Small intestine (tissue), 7 donors: ENCODE results near the gene A4GALT. TPM values are rescaled to one million over a fixed set of nuclear protein-coding genes. Genes with fewer than 3 reads are reported as not detected.

Experiments used
- DNase-seq, 2 donors: peaks; one replicate each; pipeline versions ENCODE4 v3.0.0 to v3.0.0-alpha.2; 2013
- FAIRE-seq: peaks from 2 replicates; lab custom pipeline; 2012; peaks lifted over from hg19 to GRCh38; lab: Jason Lieb, UNC
- H3K27ac ChIP-seq, 3 donors: one replicate each; pipeline ENCODE4 v1.5.1; 2013; ENCODE audit warnings: low read length in 2 of 3, mild to moderate bottlenecking in 2 of 3, control low read depth in 1 of 3, inconsistent platforms in 1 of 3, low read depth in 1 of 3, moderate library complexity in 1 of 3
- H3K27me3 ChIP-seq, 3 donors: one replicate each; pipeline ENCODE4 v1.6.1; 2013; ENCODE audit warnings: low read length in 3 of 3, inconsistent platforms in 1 of 3; ENCODE audit not compliant: control insufficient read depth in 3 of 3, insufficient read depth in 3 of 3
- H3K36me3 ChIP-seq, 3 donors: one replicate each; pipeline ENCODE4 v1.6.1; 2013; ENCODE audit warnings: low read length in 3 of 3, inconsistent platforms in 1 of 3, low read depth in 1 of 3, mild to moderate bottlenecking in 1 of 3, moderate library complexity in 1 of 3; ENCODE audit not compliant: control insufficient read depth in 3 of 3, insufficient read depth in 2 of 3
- H3K4me1 ChIP-seq, 3 donors: one replicate each; pipeline ENCODE4 v1.6.1; 2013; ENCODE audit warnings: low read length in 2 of 3, inconsistent platforms in 1 of 3, low read depth in 1 of 3, mild to moderate bottlenecking in 1 of 3, moderate library complexity in 1 of 3; ENCODE audit not compliant: control insufficient read depth in 3 of 3, insufficient read depth in 2 of 3
- H3K4me3 ChIP-seq, 3 donors: one replicate each; pipeline ENCODE4 v1.5.1; 2013; ENCODE audit warnings: low read length in 3 of 3, control low read depth in 1 of 3, inconsistent platforms in 1 of 3, low read depth in 1 of 3, mild to moderate bottlenecking in 1 of 3, moderate library complexity in 1 of 3
- H3K9me3 ChIP-seq, 2 donors: one replicate each; pipeline ENCODE4 v1.6.1; 2013; ENCODE audit warnings: low read depth in 1 of 2, low read length in 1 of 2; ENCODE audit not compliant: control insufficient read depth in 2 of 2, insufficient read depth in 1 of 2
- WGBS, 3 donors: extraction: QIAGEN DNeasy Blood & Tissue Kit; methylation state at CpG; one replicate each; pipeline ENCODE4 v1.1.7; 2013; 5-methylcytosine and 5-hydroxymethylcytosine counted together
- polyA plus RNA-seq, 4 donors: library from polyadenylated mRNA; stranded (reverse) in 3 of 4; unstranded in 1 of 4; fragments of 200-250 nt in 3 of 4; fragments of 120-200 nt in 1 of 4; gene quantifications; one replicate each; pipeline versions ENCODE4 v1.2.1 to v1.2.3, GENCODE V29; 2013
- donor health status: healthy with polysubstance abuse.
- donor health status: control.
- donor health status: control.
- donor health status: Bipolar disorder and iron deficiency.
- donor health status: healthy.

A4GALT gene
- polyA plus RNA-seq, 4 donors: 1.1 to 23.0 (median 2.4) TPM

DNA sequence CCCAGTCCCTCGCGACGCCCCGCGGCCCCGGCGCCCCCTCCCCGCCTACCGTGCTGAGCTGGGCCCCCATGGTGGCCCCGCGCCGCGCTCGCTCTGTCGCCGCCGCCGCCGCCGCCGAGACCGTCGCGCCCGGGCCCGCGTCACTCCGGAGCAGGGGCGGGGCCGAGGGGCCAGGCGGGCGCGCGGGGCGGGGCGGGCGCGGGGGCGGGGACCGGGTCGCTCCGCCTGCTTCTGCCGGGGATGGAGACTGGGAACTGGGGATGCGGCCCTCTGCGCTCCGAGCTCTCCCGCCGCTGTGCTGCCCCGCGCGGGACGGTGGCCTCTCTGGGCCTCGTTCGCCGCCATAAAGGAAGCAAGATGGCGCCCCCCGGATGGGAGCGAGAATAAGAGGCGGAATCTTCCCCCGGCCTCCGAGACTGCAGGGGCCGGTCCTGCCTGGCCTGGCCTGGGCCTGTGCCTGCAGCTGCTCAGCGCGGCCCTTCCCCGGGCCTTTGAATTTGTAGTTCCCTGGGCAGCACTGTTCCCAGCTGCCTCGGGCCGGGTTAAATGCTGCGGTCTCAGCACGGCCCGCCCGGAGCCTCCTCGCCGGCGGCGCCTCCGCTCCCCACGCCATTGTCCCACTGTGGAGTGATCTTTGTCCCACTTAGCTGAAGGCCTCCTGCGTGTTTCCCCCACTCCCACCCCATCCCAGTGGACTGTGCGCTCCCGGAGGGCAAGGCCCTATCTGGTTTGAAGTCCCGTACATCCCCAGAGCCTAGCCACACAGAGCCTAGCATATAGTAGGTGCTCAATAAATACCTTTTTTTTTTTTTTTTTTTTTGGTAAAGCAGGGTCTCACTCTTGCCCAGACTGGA lies 71.2 kb downstream of the A4GALT start, which contains the start of gene CYB5R3:
Gene CYB5R3 (minus strand): TSS at position 147 of the 854 bp plus-strand sequence. CDS start 77 bp downstream, at position 70.
- no peaks in the 10 kb centered on the region for H3K9me3 ChIP-seq
- peak within 1 kb of the TSS; percentile 59 to 81 (median 74) for H3K4me3 ChIP-seq
- peaks cover 0 to 30% (median 0%) of the 10 kb centered on the region in 3 donors for H3K36me3 ChIP-seq
- no peaks in the 10 kb centered on the region for H3K27me3 ChIP-seq
- peaks cover 1 to 54% (median 19%) of the 10 kb centered on the region in 3 donors for H3K4me1 ChIP-seq
- FAIRE-seq (no peak), DNase-seq (peak in 1 of 2 donors; percentile 75)
- WGBS, 3 donors: 11 to 33% (median 19%) methylated on average over 27 to 81 of the region's 81 CpGs
- H3K27ac ChIP-seq: peak within 1 kb of the TSS; percentile 92 to 97 (median 97)

GRCh38 chr22:42648368-42649245 lies 72.1 kb downstream of the A4GALT start:
- no peaks in the 10 kb centered on the region for H3K9me3 ChIP-seq
- DNase-seq (peak; percentile 89 to 93), FAIRE-seq (no peak)
- peaks cover 3 to 58% (median 27%) of the 10 kb centered on the region in 3 donors for H3K4me1 ChIP-seq
- H3K36me3 ChIP-seq: peaks cover 0 to 37% (median 0%) of the 10 kb centered on the region in 3 donors
- peak overlapping the region; percentile 92 to 97 (median 97) for H3K27ac ChIP-seq
- WGBS, 3 donors: 1 to 2% (median 2%) methylated on average over 40 to 49 of the region's 49 CpGs
- H3K27me3 ChIP-seq: no peaks in the 10 kb centered on the region
- peak overlapping the region; percentile 59 to 74 (median 69) for H3K4me3 ChIP-seq

GRCh38 chr22:42648017-42648367 lies 72.7 kb downstream of the A4GALT start:
- Histone ChIP-seq H3K4me1 (peaks cover 3 to 61% (median 31%) of the 10 kb centered on the region in 3 donors), H3K36me3 (peaks cover 0 to 44% (median 0%) of the 10 kb centered on the region in 3 donors), H3K4me3 (peak overlapping the region in 2 of 3 donors; percentile 69 to 74), H3K27ac (peak overlapping the region; percentile 92 to 97 (median 97)), H3K27me3 (no peaks in the 10 kb centered on the region), H3K9me3 (no peaks in the 10 kb centered on the region)
- DNase-seq (no peak), FAIRE-seq (no peak)
- WGBS, 3 donors: 12 to 54% (median 31%) methylated on average over 4 of the region's 4 CpGs

- FAIRE-seq: no peak
- Histone ChIP-seq H3K9me3 (no peaks in the 10 kb centered on the region), H3K27ac (peak overlapping the region; percentile 56 to 97 (median 79)), H3K27me3 (no peaks in the 10 kb centered on the region), H3K4me1 (peaks cover 3 to 71% (median 31%) of the 10 kb centered on the region in 3 donors), H3K36me3 (peaks cover 0 to 45% (median 0%) of the 10 kb centered on the region in 3 donors), H3K4me3 (peak overlapping the region in 2 of 3 donors; percentile 28 to 41)
- DNase-seq: peak; percentile 44 to 68
- WGBS, 3 donors: 15 to 42% (median 26%) methylated on average over 15 to 16 of the region's 16 CpGs
Observed at GRCh38 chr22:42646569-42647525, 73.8 kb downstream of the A4GALT start.

GRCh38 chr22:42645938-42646568 lies 74.6 kb downstream of the A4GALT start:
- no peaks in the 10 kb centered on the region for H3K9me3 ChIP-seq
- WGBS, 3 donors: 30 to 51% (median 43%) methylated on average over 10 to 13 of the region's 13 CpGs
- H3K27ac ChIP-seq: peak overlapping the region; percentile 56 to 97 (median 79)
- FAIRE-seq (no peak), DNase-seq (peak; percentile 57 to 76)
- peaks cover 0 to 49% (median 0%) of the 10 kb centered on the region in 3 donors for H3K36me3 ChIP-seq
- no peaks in the 10 kb centered on the region for H3K27me3 ChIP-seq
- peaks cover 3 to 75% (median 31%) of the 10 kb centered on the region in 3 donors for H3K4me1 ChIP-seq
- peak overlapping the region in 2 of 3 donors; percentile 28 to 41 for H3K4me3 ChIP-seq

- peaks cover 0 to 52% (median 0%) of the 10 kb centered on the region in 3 donors for H3K36me3 ChIP-seq
- 34 to 51% (median 41%) methylated on average over 19 of the region's 19 CpGs for WGBS, 3 donors
- DNase-seq (peak in 1 of 2 donors; percentile 26), FAIRE-seq (no peak)
- peak overlapping the region; percentile 2 to 97 (median 79) for H3K27ac ChIP-seq
- H3K4me1 ChIP-seq: peaks cover 3 to 75% (median 31%) of the 10 kb centered on the region in 3 donors
- H3K4me3 ChIP-seq: peak overlapping the region in 1 of 3 donors; percentile 28
- H3K9me3 ChIP-seq: no peaks in the 10 kb centered on the region
- H3K27me3 ChIP-seq: no peaks in the 10 kb centered on the region
Observed at GRCh38 chr22:42645341-42645937, 75.2 kb downstream of the A4GALT start.
